Transverse colon (tissue), 4 donors: ENCODE results near the gene TLR9. TPM values are rescaled to one million over a fixed set of nuclear protein-coding genes. Genes with fewer than 3 reads are reported as not detected.

ENCODE experiments used
- DNase-seq: peaks from one replicate; pipeline ENCODE4 v3.0.0-alpha.2; 2019
- H3K27ac ChIP-seq, 4 donors: fragments of 200-600 bp; sonication (generic); 2 replicates each; pipeline ENCODE4 v1.5.1; 2016 to 2018; ENCODE audit warnings: inconsistent platforms in 4 of 4
- H3K27me3 ChIP-seq: fragments of 200-600 bp; sonication (generic); 2 replicates; pipeline ENCODE4 v1.5.1; 2017; ENCODE audit warnings: inconsistent platforms
- H3K36me3 ChIP-seq, 4 donors: fragments of 200-600 bp; sonication (generic); 2 replicates each; pipeline ENCODE4 v1.5.1; 2017 to 2019; ENCODE audit warnings: inconsistent platforms in 4 of 4
- H3K4me1 ChIP-seq, 4 donors: fragments of 200-600 bp; sonication (generic); 2 replicates each; pipeline ENCODE4 v1.5.1; 2017 to 2020; ENCODE audit warnings: inconsistent platforms in 4 of 4
- H3K4me3 ChIP-seq, 4 donors: fragments of 200-600 bp; sonication (generic); 1 replicate in 1 of 4; 2 replicates in 3 of 4; pipeline versions ENCODE4 v1.5.1 to v1.6.1; 2017 to 2019; ENCODE audit warnings: inconsistent platforms in 4 of 4
- H3K9me3 ChIP-seq, 2 donors: fragments of 200-600 bp; sonication (generic); 2 replicates each; pipeline ENCODE4 v1.5.1; 2017 to 2019; ENCODE audit warnings: inconsistent platforms in 2 of 2
- CTCF ChIP-seq, 5 experiments: fragments of 200-600 bp in 3 of 5; fragments of 450-650 bp in 2 of 5; sonication (generic) in 3 of 5; IDR thresholded peaks; 1 replicate in 2 of 5; 2 replicates in 3 of 5; pipeline ENCODE4 v1.5.1; 2016 to 2017; ENCODE audit warnings: antibody characterized with exemption in 5 of 5, inconsistent platforms in 3 of 5, mild to moderate bottlenecking in 2 of 5, moderate library complexity in 1 of 5
- EP300 ChIP-seq: sonication (generic); formaldehyde crosslinking; IDR thresholded peaks from one replicate; pipeline ENCODE4 v1.6.1; 2017; ENCODE audit warnings: antibody characterized with exemption, low read depth
- POLR2A ChIP-seq: fragments of 450-650 bp; IDR thresholded peaks from one replicate; pipeline ENCODE4 v1.6.1; 2016; ENCODE audit warnings: antibody characterized with exemption, mild to moderate bottlenecking, moderate library complexity
- POLR2AphosphoS5 ChIP-seq, 3 donors: sonication (generic); formaldehyde crosslinking; IDR thresholded peaks; one replicate each; pipeline ENCODE4 v1.6.1; 2016; ENCODE audit warnings: antibody characterized with exemption in 3 of 3
- WGBS, 2 donors: methylation state at CpG; one replicate each; pipeline ENCODE4 v1.1.5; 2018; ENCODE audit warnings: low coverage in 1 of 2; 5-methylcytosine and 5-hydroxymethylcytosine counted together
- in situ Hi-C, 4 donors: fragments of 200-750 bp; cut with MboI; loops; one replicate each; pipeline versions ENCODE4 v1.15.0 to v1.15.1; 2017; ENCODE audit warnings: low sequenced_read_pairs in 3 of 4, low pct_ligation_motif_present in 1 of 4, low pct_unique_long_range_greater_than_20kb in 1 of 4
- intact Hi-C: fragments of 100-400 bp; cut with DNase I; formaldehyde crosslinking; loops from one replicate; pipeline ENCODE4 v1.15.1; 2023; ENCODE audit warnings: low total_unique reads
- total RNA-seq, 4 donors: library from RNA; depleted of rRNA; stranded (reverse); fragments of >200 nt; gene quantifications; one replicate each; pipeline ENCODE4 v1.1.0, GENCODE V29; 2016

Gene TLR9
- total RNA-seq, 4 donors from 2014 or later: 0.16 TPM; not detected in 3

GRCh38 chr3:52246728-52247408, 21.4 kb upstream of the TLR9 start:
- no peak for DNase-seq
- peaks cover 0 to 23% (median 9%) of the 10 kb centered on the region in 4 donors for H3K4me1 ChIP-seq
- no peaks in the 10 kb centered on the region for H3K9me3 ChIP-seq
- no peaks in the 10 kb centered on the region for H3K36me3 ChIP-seq
- H3K4me3 ChIP-seq: peak overlapping the region in 1 of 4 donors; percentile 62
- in situ Hi-C loops (loop anchor here in 2 of 4 donors (25.0 kb wide), 1 partner anchor 90 kb away; no protein-coding TSS in a partner anchor), intact Hi-C loops (no loop called here)
- peak overlapping the region; percentile 83 to 92 (median 85) for H3K27ac ChIP-seq
- no peaks in the 10 kb centered on the region for H3K27me3 ChIP-seq
- 85 to 100% methylated on average over 1 to 14 of the region's 14 CpGs for WGBS, 2 donors
- TF ChIP-seq CTCF (IDR thresholded peaks at IDR 0.05) (no peak), POLR2A (no peak), POLR2AphosphoS5 (IDR thresholded peaks at IDR 0.05) (no peak), EP300 (no peak)

GRCh38 chr3:52246264-52246620, 20.8 kb upstream of the TLR9 start:
- no peak for DNase-seq
- Histone ChIP-seq H3K36me3 (no peaks in the 10 kb centered on the region), H3K27ac (peak overlapping the region; percentile 83 to 92 (median 85)), H3K27me3 (no peaks in the 10 kb centered on the region), H3K4me1 (peaks cover 0 to 23% (median 9%) of the 10 kb centered on the region in 4 donors), H3K4me3 (peak overlapping the region; percentile 33 to 62 (median 50)), H3K9me3 (no peaks in the 10 kb centered on the region)
- WGBS, 2 donors: 27% methylated on average over 8 of the region's 8 CpGs; no CpG with 5 or more reads in 1 of the 2 donors
- intact Hi-C loops: no loop called here
- in situ Hi-C loops: loop anchor here in 2 of 4 donors (25.0 kb wide), 1 partner anchor 91 kb away; no protein-coding TSS in a partner anchor
- TF ChIP-seq POLR2AphosphoS5 (IDR thresholded peaks at IDR 0.05) (no peak), EP300 (no peak), CTCF (IDR thresholded peaks at IDR 0.05) (no peak), POLR2A (no peak)

GRCh38 chr3:52245322-52246263, 20.1 kb upstream of the TLR9 start, which contains the start of gene PPM1M:
Gene PPM1M (plus strand): TSS chr3:52245759. CDS start chr3:52245825, 66 bp downstream.
- H3K27ac ChIP-seq: peak within 1 kb of the TSS; percentile 83 to 92 (median 85)
- H3K4me3 ChIP-seq: peak within 1 kb of the TSS; percentile 33 to 62 (median 50)
- DNase-seq: peak; percentile 67
- H3K27me3 ChIP-seq: no peaks in the 10 kb centered on the region
- H3K9me3 ChIP-seq: no peaks in the 10 kb centered on the region
- 7% methylated on average over 27 of the region's 98 CpGs; no CpG with 5 or more reads in 1 of the 2 donors for WGBS, 2 donors
- no peak for TF ChIP-seq EP300
- TF ChIP-seq POLR2AphosphoS5 (IDR thresholded peaks at IDR 0.05): no peak
- TF ChIP-seq CTCF (IDR thresholded peaks at IDR 0.05): no peak
- H3K4me1 ChIP-seq: peaks cover 0 to 23% (median 11%) of the 10 kb centered on the region in 4 donors
- intact Hi-C loops: loop anchor here (1.0 kb wide), 1 partner anchor 38 kb away; no protein-coding TSS in a partner anchor
- no peaks in the 10 kb centered on the region for H3K36me3 ChIP-seq
- in situ Hi-C loops: loop anchor here in 2 of 4 donors (25.0 kb wide), 1 partner anchor 92 kb away; no protein-coding TSS in a partner anchor
